ENCODE measurements around the gene TTC22. TPM values are rescaled to one million over a fixed set of nuclear protein-coding genes. Genes with fewer than 3 reads are reported as not detected.

The TTC22 gene
- total RNA-seq, 2 experiments from 2014 or later = 3.3 to 3.5 TPM

- ATAC-seq (no peak), DNase-seq (no peak)
- Mint-ChIP-seq H3K27ac (no peak overlapping the region), H3K4me3 (no peak overlapping the region), H3K9me3 (no peaks in the 10 kb centered on the region), H3K4me1 (ENCODE audit: low read depth) (no peaks in the 10 kb centered on the region), H3K36me3 (ENCODE audit: low read depth) (peaks cover 25% of the 10 kb centered on the region), H3K27me3 (no peaks in the 10 kb centered on the region)
- ChIA-PET CTCF (no interaction called here), POLR2A (interaction anchor here (1.8 kb wide), 1 partner anchor 28 kb away, joined by 5 read pairs; the partner anchor contains the start of gene TTC4)
- TF ChIP-seq, protein P1, sequence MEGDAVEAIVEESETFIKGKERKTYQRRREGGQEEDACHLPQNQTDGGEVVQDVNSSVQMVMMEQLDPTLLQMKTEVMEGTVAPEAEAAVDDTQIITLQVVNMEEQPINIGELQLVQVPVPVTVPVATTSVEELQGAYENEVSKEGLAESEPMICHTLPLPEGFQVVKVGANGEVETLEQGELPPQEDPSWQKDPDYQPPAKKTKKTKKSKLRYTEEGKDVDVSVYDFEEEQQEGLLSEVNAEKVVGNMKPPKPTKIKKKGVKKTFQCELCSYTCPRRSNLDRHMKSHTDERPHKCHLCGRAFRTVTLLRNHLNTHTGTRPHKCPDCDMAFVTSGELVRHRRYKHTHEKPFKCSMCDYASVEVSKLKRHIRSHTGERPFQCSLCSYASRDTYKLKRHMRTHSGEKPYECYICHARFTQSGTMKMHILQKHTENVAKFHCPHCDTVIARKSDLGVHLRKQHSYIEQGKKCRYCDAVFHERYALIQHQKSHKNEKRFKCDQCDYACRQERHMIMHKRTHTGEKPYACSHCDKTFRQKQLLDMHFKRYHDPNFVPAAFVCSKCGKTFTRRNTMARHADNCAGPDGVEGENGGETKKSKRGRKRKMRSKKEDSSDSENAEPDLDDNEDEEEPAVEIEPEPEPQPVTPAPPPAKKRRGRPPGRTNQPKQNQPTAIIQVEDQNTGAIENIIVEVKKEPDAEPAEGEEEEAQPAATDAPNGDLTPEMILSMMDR (IDR thresholded peaks at IDR 0.05) = no peak
- intact Hi-C loops (cut with micrococcal nuclease) = no loop called here
Observed at GRCh38 chr1:54743416-54744226, 57.5 kb downstream of the TTC22 start.

DNA sequence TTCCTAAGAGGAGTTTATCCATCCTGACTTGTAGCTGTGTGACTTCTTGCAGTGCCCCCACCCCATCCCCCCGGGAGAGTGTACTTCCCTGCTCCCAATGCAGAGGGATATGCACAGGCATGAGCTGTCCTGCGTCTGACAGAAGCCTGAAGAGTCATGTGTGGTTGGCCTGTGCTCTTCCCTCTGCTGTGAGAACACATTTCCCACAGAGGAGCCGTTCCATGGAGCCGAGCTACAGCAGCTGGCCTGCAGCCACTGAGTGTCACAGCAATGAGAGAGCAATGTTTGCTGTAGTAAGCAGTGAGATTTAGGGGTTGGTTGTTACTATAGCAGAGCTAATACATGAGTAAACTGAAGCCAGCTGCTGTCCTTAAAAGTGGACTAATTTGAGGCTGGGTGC lies 58.8 kb downstream of the TTC22 start:
- CTCF ChIA-PET = no interaction called here

GRCh38 chr1:54741531-54741930 lies 59.6 kb downstream of the TTC22 start:
- Mint-ChIP-seq H3K27ac (no peak overlapping the region), H3K36me3 (ENCODE audit: low read depth) (peaks cover 40% of the 10 kb centered on the region), H3K4me1 (ENCODE audit: low read depth) (no peaks in the 10 kb centered on the region), H3K4me3 (no peak overlapping the region), H3K9me3 (no peaks in the 10 kb centered on the region), H3K27me3 (no peaks in the 10 kb centered on the region)
- TF ChIP-seq, protein P1 (IDR thresholded peaks at IDR 0.05) = no peak
- ChIA-PET POLR2A (no interaction called here), CTCF (no interaction called here)
- DNase-seq = no peak
- no peak for ATAC-seq
- intact Hi-C loops (cut with micrococcal nuclease) = no loop called here

More for the DNA sequence above, 58.8 kb downstream of the TTC22 start:
- no peaks in the 10 kb centered on the region for H3K27me3 Mint-ChIP-seq
- no peak for DNase-seq
- H3K36me3 Mint-ChIP-seq (ENCODE audit: low read depth) = peaks cover 33% of the 10 kb centered on the region
- intact Hi-C loops (cut with micrococcal nuclease) = no loop called here
- no peaks in the 10 kb centered on the region for H3K4me1 Mint-ChIP-seq (ENCODE audit: low read depth)
- H3K9me3 Mint-ChIP-seq = no peaks in the 10 kb centered on the region
- no peak overlapping the region for H3K27ac Mint-ChIP-seq
- TF ChIP-seq, protein P1 (IDR thresholded peaks at IDR 0.05) = no peak
- POLR2A ChIA-PET = no interaction called here
- no peak for ATAC-seq
- no peak overlapping the region for H3K4me3 Mint-ChIP-seq

DNA sequence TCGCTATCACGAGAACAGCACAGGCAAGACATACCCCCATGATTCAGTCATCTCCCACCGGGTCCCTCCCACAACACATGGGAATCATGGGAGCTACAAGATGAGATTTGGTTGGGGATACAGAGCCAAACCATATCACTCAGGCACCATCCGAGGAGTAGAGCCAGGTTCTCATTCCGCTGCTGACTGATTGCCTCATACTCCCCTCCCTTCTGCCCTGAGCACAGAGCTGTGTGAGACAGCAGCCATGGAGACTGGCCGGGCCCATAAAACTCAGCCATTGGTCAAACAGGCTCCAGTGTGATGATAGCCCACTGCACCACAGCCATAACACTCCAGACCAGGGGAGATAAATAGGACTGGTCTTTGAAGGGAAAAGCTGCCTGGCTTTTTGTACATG lies 62.9 kb downstream of the TTC22 start:
- Mint-ChIP-seq H3K27ac (no peak overlapping the region), H3K9me3 (no peaks in the 10 kb centered on the region), H3K4me3 (no peak overlapping the region), H3K27me3 (no peaks in the 10 kb centered on the region), H3K4me1 (ENCODE audit: low read depth) (no peaks in the 10 kb centered on the region), H3K36me3 (ENCODE audit: low read depth) (peaks cover 50% of the 10 kb centered on the region)
- no peak for ATAC-seq
- no peak for DNase-seq
- TF ChIP-seq, protein P1 (IDR thresholded peaks at IDR 0.05) = no peak
- POLR2A ChIA-PET = no interaction called here
- intact Hi-C loops (cut with micrococcal nuclease) = no loop called here
- CTCF ChIA-PET = no interaction called here

- Mint-ChIP-seq H3K27me3 (no peaks in the 10 kb centered on the region), H3K27ac (no peak overlapping the region), H3K9me3 (no peaks in the 10 kb centered on the region), H3K36me3 (ENCODE audit: low read depth) (peaks cover 44% of the 10 kb centered on the region), H3K4me1 (ENCODE audit: low read depth) (no peaks in the 10 kb centered on the region), H3K4me3 (no peak overlapping the region)
- no peak for ATAC-seq
- CTCF ChIA-PET = interaction anchor here (0.6 kb wide), 1 partner anchor 56 kb away, joined by 3 read pairs; no protein-coding TSS in a partner anchor
- POLR2A ChIA-PET = no interaction called here
- no peak for DNase-seq
- intact Hi-C loops (cut with micrococcal nuclease) = no loop called here
- TF ChIP-seq, protein P1 (IDR thresholded peaks at IDR 0.05) = no peak
Observed at GRCh38 chr1:54736685-54737084, 64.4 kb downstream of the TTC22 start.

Measured in activated CD8-positive, alpha-beta T cell treated with anti-CD3 and anti-CD28 coated beads for 36 hours (primary cell).